BLaER1 treated with 17β-estradiol and CSF1 and Interleukin-3, amounts not matched to agents 10 nM and 100 nM (cell line): ENCODE data around the gene YWHAB.

ENCODE experiments used
- H3K27ac ChIP-seq, 11 experiments: shearing (Covaris generic); formaldehyde crosslinking; 2 replicates each; pipeline ENCODE4 v1.8.1; 2022
- H3K27me3 ChIP-seq, 11 experiments: shearing (Covaris generic); formaldehyde crosslinking; 2 replicates each; pipeline ENCODE4 v1.8.1; 2022
- H3K36me3 ChIP-seq, 11 experiments: shearing (Covaris generic); formaldehyde crosslinking; 2 replicates each; pipeline ENCODE4 v1.8.1; 2022
- H3K4me1 ChIP-seq, 10 experiments: shearing (Covaris generic); formaldehyde crosslinking; 2 replicates each; pipeline ENCODE4 v1.8.1; 2022
- H3K4me2 ChIP-seq, 11 experiments: shearing (Covaris generic); formaldehyde crosslinking; 2 replicates each; pipeline ENCODE4 v1.8.1; 2022
- H3K4me3 ChIP-seq, 10 experiments: shearing (Covaris generic); formaldehyde crosslinking; 2 replicates each; pipeline ENCODE4 v1.8.1; 2022
- H3K9ac ChIP-seq, 11 experiments: shearing (Covaris generic); formaldehyde crosslinking; 2 replicates each; pipeline ENCODE4 v1.8.1; 2022
- H3K9me3 ChIP-seq, 11 experiments: shearing (Covaris generic); formaldehyde crosslinking; replicated peaks in 1 of 11; 2 replicates each; pipeline ENCODE4 v1.8.1; 2022
- H4K20me1 ChIP-seq, 11 experiments: shearing (Covaris generic); formaldehyde crosslinking; 2 replicates each; pipeline ENCODE4 v1.8.1; 2022
- Cebpa-rat ChIP-seq, 11 experiments: shearing (Covaris generic); IDR thresholded peaks; 2 replicates each; pipeline ENCODE4 v1.8.1; 2022

YWHAB gene

DNA sequence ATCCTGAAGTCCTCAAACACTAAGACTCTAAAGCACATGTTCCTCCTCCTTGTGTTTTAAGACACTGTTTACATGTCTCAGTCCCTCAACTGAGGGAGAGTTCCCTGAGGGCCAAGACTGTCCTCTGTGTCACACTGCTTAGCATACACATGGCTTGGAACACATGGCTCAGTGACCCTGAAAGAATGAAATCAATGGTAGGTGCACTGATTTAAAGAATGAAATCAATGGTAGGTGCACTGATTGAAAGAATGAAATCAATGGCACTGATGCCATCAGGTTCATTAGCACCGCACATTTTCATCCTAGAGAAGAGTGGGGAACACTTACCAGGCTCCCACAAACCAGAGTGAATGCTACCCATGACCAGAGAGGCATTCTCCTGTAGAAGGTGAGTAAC lies 64.9 kb downstream of the YWHAB start:
- H3K4me3 ChIP-seq: no peak overlapping the region
- no peaks in the 10 kb centered on the region for H3K9me3 ChIP-seq
- no peaks in the 10 kb centered on the region for H3K27me3 ChIP-seq
- H3K9ac ChIP-seq: no peak overlapping the region
- TF ChIP-seq Cebpa-rat (IDR thresholded peaks at IDR 0.05): no peak
- peaks cover 7 to 94% (median 74%) of the 10 kb centered on the region in 11 experiments; a peak in 20 of 22 replicates for H4K20me1 ChIP-seq
- peaks cover 25 to 34% (median 31%) of the 10 kb centered on the region in 10 experiments for H3K4me1 ChIP-seq
- H3K27ac ChIP-seq: no peak overlapping the region
- H3K4me2 ChIP-seq: no peak overlapping the region
- H3K36me3 ChIP-seq: peaks cover 97 to 100% (median 100%) of the 10 kb centered on the region in 11 experiments

DNA sequence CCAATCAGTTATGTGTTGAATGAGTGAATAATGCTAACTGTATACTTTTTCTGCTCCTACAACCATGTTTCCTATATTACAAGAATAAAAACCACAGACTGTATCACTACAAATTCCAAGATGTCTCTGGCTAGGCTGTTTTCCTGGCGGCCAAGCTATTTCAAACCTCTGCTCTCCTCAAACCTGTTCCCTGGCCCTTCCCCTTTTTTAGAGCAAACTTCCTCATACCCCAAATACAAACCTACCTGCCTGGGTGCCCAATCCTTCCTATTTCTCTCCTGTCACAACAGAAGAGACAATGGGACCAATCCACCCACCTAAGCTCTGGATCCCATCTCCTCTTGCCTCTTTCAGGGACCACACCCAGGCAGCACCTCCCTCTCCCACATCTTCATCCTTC lies 67.2 kb downstream of the YWHAB start:
- H3K9ac ChIP-seq: no peak overlapping the region; a peak in 2 of 22 replicates
- no peak overlapping the region for H3K4me3 ChIP-seq
- H3K4me1 ChIP-seq: peaks cover 42 to 54% (median 50%) of the 10 kb centered on the region in 10 experiments
- H3K36me3 ChIP-seq: peaks cover 85 to 99% (median 98%) of the 10 kb centered on the region in 11 experiments
- H3K27ac ChIP-seq: no peak overlapping the region
- no peaks in the 10 kb centered on the region for H3K27me3 ChIP-seq
- H4K20me1 ChIP-seq: peaks cover 7 to 95% (median 65%) of the 10 kb centered on the region in 11 experiments; a peak in 18 of 22 replicates
- no peak for TF ChIP-seq Cebpa-rat (IDR thresholded peaks at IDR 0.05)
- peak overlapping the region; percentile 12 to 56 (median 50); a peak in 19 of 22 replicates for H3K4me2 ChIP-seq
- no peaks in the 10 kb centered on the region for H3K9me3 ChIP-seq

DNA sequence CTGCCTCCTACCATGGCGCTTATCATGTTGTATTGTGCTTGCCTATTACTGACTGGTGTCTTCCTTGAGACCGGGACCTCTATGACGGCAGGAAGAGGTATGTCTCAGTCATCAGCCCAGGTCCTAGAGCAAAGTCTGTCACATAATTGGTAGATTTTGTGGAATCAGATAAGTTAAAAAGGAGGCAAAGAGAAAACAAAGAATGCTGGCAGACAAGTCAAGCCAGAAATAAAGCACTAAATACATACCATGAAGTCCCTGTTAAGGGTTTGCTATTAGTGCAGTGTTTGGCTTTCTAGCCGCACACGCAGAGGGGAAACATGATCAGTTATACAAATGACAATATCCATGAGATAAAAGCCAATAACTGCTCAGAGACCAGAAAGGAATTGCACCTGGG lies 68.7 kb downstream of the YWHAB start:
- peaks cover 70 to 96% (median 91%) of the 10 kb centered on the region in 11 experiments for H3K36me3 ChIP-seq

DNA sequence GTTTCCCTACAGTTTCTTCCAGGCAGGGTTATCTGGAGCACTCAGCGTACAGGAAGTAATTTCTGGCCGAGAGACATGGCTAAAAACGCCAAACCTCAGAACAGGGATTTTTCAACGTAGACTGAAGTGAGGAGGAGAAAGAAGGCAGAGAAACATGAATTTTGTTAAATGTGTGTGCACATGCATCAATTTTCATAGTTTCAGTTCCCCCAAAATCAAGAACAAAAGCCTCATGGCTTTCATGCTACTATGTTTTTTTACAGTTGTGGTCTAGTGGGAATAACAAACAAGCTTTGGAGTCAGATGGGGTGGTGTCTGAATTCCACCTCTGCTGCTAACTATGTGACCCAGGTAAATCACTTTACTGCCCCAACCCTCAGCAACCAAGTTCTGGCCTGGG lies 69.8 kb downstream of the YWHAB start:
- no peak overlapping the region for H3K4me3 ChIP-seq
- H3K36me3 ChIP-seq: peaks cover 59 to 85% (median 81%) of the 10 kb centered on the region in 11 experiments
- no peaks in the 10 kb centered on the region for H3K9me3 ChIP-seq
- H3K9ac ChIP-seq: peak overlapping the region in 9 of 11 experiments; percentile 10 to 59 (median 37); a peak in 13 of 22 replicates
- H3K4me2 ChIP-seq: peak overlapping the region; percentile 21 to 87 (median 45); a peak in 20 of 22 replicates
- TF ChIP-seq Cebpa-rat (IDR thresholded peaks at IDR 0.05): no peak
- H4K20me1 ChIP-seq: peaks cover 7 to 92% (median 55%) of the 10 kb centered on the region in 11 experiments; a peak in 17 of 22 replicates
- peaks cover 59 to 71% (median 67%) of the 10 kb centered on the region in 10 experiments for H3K4me1 ChIP-seq
- H3K27ac ChIP-seq: peak overlapping the region in 10 of 11 experiments; percentile 14 to 72 (median 50); a peak in 17 of 22 replicates
- no peaks in the 10 kb centered on the region for H3K27me3 ChIP-seq

More for the DNA sequence above, 68.7 kb downstream of the YWHAB start:
- TF ChIP-seq Cebpa-rat (IDR thresholded peaks at IDR 0.05): no peak
- Histone ChIP-seq H3K4me2 (peak overlapping the region in 4 of 11 experiments; percentile 11 to 87 (median 70); a peak in 7 of 22 replicates), H3K27ac (no peak overlapping the region; a peak in 1 of 22 replicates), H4K20me1 (peaks cover 7 to 97% (median 61%) of the 10 kb centered on the region in 11 experiments; a peak in 18 of 22 replicates), H3K4me1 (peaks cover 55 to 68% (median 64%) of the 10 kb centered on the region in 10 experiments), H3K9me3 (no peaks in the 10 kb centered on the region), H3K27me3 (no peaks in the 10 kb centered on the region), H3K9ac (no peak overlapping the region), H3K4me3 (no peak overlapping the region)

DNA sequence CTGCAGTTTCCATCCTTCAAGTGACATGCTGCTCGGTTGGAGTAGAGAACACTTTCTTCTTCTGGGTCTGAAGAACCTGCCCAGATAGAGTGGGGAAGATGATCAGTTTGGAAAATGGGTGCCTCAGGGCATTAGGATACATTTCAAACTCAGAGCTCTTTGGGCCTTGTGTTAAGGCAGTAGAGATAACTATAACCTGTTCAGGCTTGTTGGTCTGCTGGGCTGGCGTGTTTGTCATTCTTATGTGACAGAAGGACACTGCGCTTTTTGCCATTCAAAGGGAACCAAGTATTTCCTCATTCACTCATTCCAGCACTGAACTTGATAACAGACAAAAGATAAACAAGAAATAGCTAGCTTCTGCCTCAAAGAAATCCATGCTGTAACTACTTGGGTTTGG lies 70.9 kb downstream of the YWHAB start:
- peaks cover 67 to 80% (median 75%) of the 10 kb centered on the region in 10 experiments for H3K4me1 ChIP-seq
- no peak overlapping the region for H3K27ac ChIP-seq
- H4K20me1 ChIP-seq: peaks cover 4 to 81% (median 47%) of the 10 kb centered on the region in 11 experiments; a peak in 17 of 22 replicates
- H3K9me3 ChIP-seq: no peaks in the 10 kb centered on the region
- no peaks in the 10 kb centered on the region for H3K27me3 ChIP-seq
- peaks cover 48 to 74% (median 69%) of the 10 kb centered on the region in 11 experiments for H3K36me3 ChIP-seq
- no peak overlapping the region; a peak in 1 of 22 replicates for H3K9ac ChIP-seq
- TF ChIP-seq Cebpa-rat (IDR thresholded peaks at IDR 0.05): no peak
- no peak overlapping the region for H3K4me3 ChIP-seq
- H3K4me2 ChIP-seq: peak overlapping the region in 7 of 11 experiments; percentile 41 to 87 (median 62); a peak in 9 of 22 replicates
